Caco-2 (cell line): Measurements from ENCODE around the gene CNN3. TPM values are rescaled to one million over a fixed set of nuclear protein-coding genes. Genes with fewer than 3 reads are reported as not detected.

ENCODE experiments used
- BruUV-seq: library from RNA; stranded (reverse); fragments of 400-500 nt; replicated peaks from 2 replicates; lab custom pipeline; 2021; lab: Mats Ljungman, UMichigan
- CTCF ChIA-PET: fragments of 300-600 bp; sonication (Branson Sonifier 250); formaldehyde crosslinking; loops from one replicate; lab custom pipeline; 2022; ENCODE audit warnings: antibody characterized with exemption; lab: Charles Lee
- POLR2A ChIA-PET: fragments of 300-600 bp; sonication (Branson Sonifier 250); formaldehyde crosslinking; loops from one replicate; lab custom pipeline; 2022; ENCODE audit warnings: antibody characterized with exemption; lab: Charles Lee
- DNase-seq, 2 experiments: peaks; one replicate each; pipeline versions ENCODE4 v3.0.0 to v3.0.0-alpha.2; 2020 to 2022
- H3K27me3 ChIP-seq: replicated peaks from 2 replicates; pipeline ENCODE4 v1.6.0; 2011; ENCODE audit warnings: low read length; ENCODE audit not compliant: control insufficient read depth, insufficient read depth
- H3K36me3 ChIP-seq: 2 replicates; pipeline ENCODE4 v1.5.1; 2011; ENCODE audit warnings: low read length; ENCODE audit not compliant: control insufficient read depth, insufficient read depth
- H3K4me1 ChIP-seq: fragments of 250-450 bp; sonication (Bioruptor Pico); 2 replicates; pipeline ENCODE4 v1.5.1; 2020; ENCODE audit warnings: mild to moderate bottlenecking
- H3K4me3 ChIP-seq: 2 replicates; pipeline ENCODE4 v1.5.1; 2011; ENCODE audit warnings: low read depth, mild to moderate bottlenecking, control low read depth, low read length
- H3K9me3 ChIP-seq: fragments of 250-450 bp; sonication (Bioruptor Pico); 2 replicates; pipeline ENCODE4 v1.5.1; 2020; ENCODE audit warnings: mild to moderate bottlenecking, moderate library complexity
- H3K27ac Mint-ChIP-seq: one replicate; pipeline ENCODE4 v1.8.0; 2022; ENCODE audit warnings: mixed read lengths; ENCODE audit not compliant: unreplicated experiment
- H3K27me3 Mint-ChIP-seq: one replicate; pipeline ENCODE4 v1.8.0; 2022; ENCODE audit warnings: mixed read lengths; ENCODE audit not compliant: insufficient read depth, unreplicated experiment
- H3K36me3 Mint-ChIP-seq: one replicate; pipeline ENCODE4 v1.8.0; 2022; ENCODE audit warnings: mild to moderate bottlenecking, mixed read lengths; ENCODE audit not compliant: insufficient read depth, unreplicated experiment
- H3K4me1 Mint-ChIP-seq: one replicate; pipeline ENCODE4 v1.8.0; 2022; ENCODE audit warnings: low read depth, mixed read lengths; ENCODE audit not compliant: unreplicated experiment
- H3K4me3 Mint-ChIP-seq: one replicate; pipeline ENCODE4 v1.8.0; 2022; ENCODE audit warnings: mild to moderate bottlenecking, moderate library complexity, mixed read lengths; ENCODE audit not compliant: unreplicated experiment
- H3K9me3 Mint-ChIP-seq: one replicate; pipeline ENCODE4 v1.8.0; 2022; ENCODE audit warnings: mixed read lengths; ENCODE audit not compliant: unreplicated experiment
- CTCF ChIP-seq, 2 experiments: fragments of 200-600 bp in 1 of 2; IDR thresholded peaks; 1 replicate in 1 of 2; 2 replicates in 1 of 2; pipeline versions ENCODE4 v1.5.1 to v1.8.0; 2011 to 2022; ENCODE audit warnings: antibody characterized with exemption in 1 of 2, control low read depth in 1 of 2, inconsistent platforms in 1 of 2, low read depth in 1 of 2, low read length in 1 of 2, mild to moderate bottlenecking in 1 of 2, moderate library complexity in 1 of 2; ENCODE audit not compliant: insufficient read depth in 1 of 2, severe bottlenecking in 1 of 2, unreplicated experiment in 1 of 2
- intact Hi-C: fragments of 100-400 bp; cut with micrococcal nuclease; formaldehyde crosslinking; loops from one replicate; pipeline ENCODE4 v1.10.0; 2022; ENCODE audit not compliant: unreplicated experiment
- total RNA-seq: library from RNA; stranded (reverse); gene quantifications from 2 replicates; pipeline ENCODE4 v1.2.3, GENCODE V29; 2022

The CNN3 gene
- total RNA-seq, 1 experiment from 2014 or later = 329 TPM

GRCh38 chr1:94872771-94873495, 54.0 kb downstream of the CNN3 start:
- no peaks in the 10 kb centered on the region for H3K9me3 Mint-ChIP-seq
- Histone ChIP-seq H3K4me1 (no peaks in the 10 kb centered on the region), H3K27me3 (no peaks in the 10 kb centered on the region), H3K36me3 (peaks cover 2% of the 10 kb centered on the region; the same call in 1 of the 2 replicates), H3K4me3 (no peak overlapping the region), H3K9me3 (no peaks in the 10 kb centered on the region)
- TF ChIP-seq CTCF (IDR thresholded peaks at IDR 0.05; ENCODE audit: insufficient read depth in 1 of 2, low read depth in 1 of 2, low read length in 1 of 2, severe bottlenecking in 1 of 2, unreplicated experiment in 1 of 2) = no peak
- H3K4me1 Mint-ChIP-seq = no peaks in the 10 kb centered on the region
- H3K36me3 Mint-ChIP-seq = no peaks in the 10 kb centered on the region
- ChIA-PET POLR2A (no interaction called here), CTCF (no interaction called here)
- BruUV-seq = no TSS peak
- H3K27ac Mint-ChIP-seq = no peak overlapping the region
- intact Hi-C loops = no loop called here
- H3K4me3 Mint-ChIP-seq = no peak overlapping the region
- H3K27me3 Mint-ChIP-seq = no peaks in the 10 kb centered on the region
- no peak for DNase-seq

GRCh38 chr1:94871031-94871430, 55.9 kb downstream of the CNN3 start:
- Histone ChIP-seq H3K9me3 (no peaks in the 10 kb centered on the region), H3K4me3 (no peak overlapping the region), H3K36me3 (peaks cover 2% of the 10 kb centered on the region; the same call in 1 of the 2 replicates), H3K27me3 (no peaks in the 10 kb centered on the region), H3K4me1 (no peaks in the 10 kb centered on the region)
- H3K27ac Mint-ChIP-seq = no peak overlapping the region
- no peak for DNase-seq
- H3K27me3 Mint-ChIP-seq = no peaks in the 10 kb centered on the region
- intact Hi-C loops = no loop called here
- ChIA-PET POLR2A (no interaction called here), CTCF (no interaction called here)
- no peak overlapping the region for H3K4me3 Mint-ChIP-seq
- H3K4me1 Mint-ChIP-seq = no peaks in the 10 kb centered on the region
- TF ChIP-seq CTCF (IDR thresholded peaks at IDR 0.05; ENCODE audit: insufficient read depth in 1 of 2, low read depth in 1 of 2, low read length in 1 of 2, severe bottlenecking in 1 of 2, unreplicated experiment in 1 of 2) = no peak
- H3K9me3 Mint-ChIP-seq = no peaks in the 10 kb centered on the region
- H3K36me3 Mint-ChIP-seq = peaks cover 7% of the 10 kb centered on the region
- BruUV-seq = no TSS peak

GRCh38 chr1:94866164-94866807, 60.6 kb downstream of the CNN3 start:
- ChIA-PET CTCF (interaction anchor here (1.4 kb wide), 1 partner anchor 12 kb away, joined by 6 read pairs; no protein-coding TSS in a partner anchor), POLR2A (interaction anchor here (0.5 kb wide), 1 partner anchor 210 kb away, joined by 7 read pairs; no protein-coding TSS in a partner anchor)
- no peak for TF ChIP-seq CTCF (IDR thresholded peaks at IDR 0.05; ENCODE audit: insufficient read depth in 1 of 2, low read depth in 1 of 2, low read length in 1 of 2, severe bottlenecking in 1 of 2, unreplicated experiment in 1 of 2)
- no peaks in the 10 kb centered on the region for H3K9me3 Mint-ChIP-seq
- H3K27me3 Mint-ChIP-seq = no peaks in the 10 kb centered on the region
- peaks cover 31% of the 10 kb centered on the region for H3K4me1 Mint-ChIP-seq
- peaks cover 14% of the 10 kb centered on the region for H3K36me3 Mint-ChIP-seq
- Histone ChIP-seq H3K4me1 (peaks cover 41% of the 10 kb centered on the region), H3K4me3 (no peak overlapping the region), H3K36me3 (peaks cover under 1% of the 10 kb centered on the region; the same call in 1 of the 2 replicates), H3K27me3 (no peaks in the 10 kb centered on the region), H3K9me3 (no peaks in the 10 kb centered on the region)
- H3K27ac Mint-ChIP-seq = no peak overlapping the region
- no TSS peak for BruUV-seq
- H3K4me3 Mint-ChIP-seq = no peak overlapping the region
- intact Hi-C loops = no loop called here
- no peak for DNase-seq
